GM15510 (cell line): ENCODE data around the gene ZNRF3.

Experiments
- POLR2A ChIP-seq: IDR thresholded peaks from 3 replicates; pipeline ENCODE4 v1.6.1; 2011; ENCODE audit warnings: borderline replicate concordance; ENCODE audit not compliant: insufficient read length; ENCODE audit errors: extremely low read depth

ZNRF3 gene

GRCh38 chr22:28882878-28883656 is at the start of gene ZNRF3:
ZNRF3 (plus strand) TSS chr22:28883572; CDS start chr22:28883767, 195 bp downstream.
- TF ChIP-seq POLR2A, result no peak

- TF ChIP-seq POLR2A, result no peak
These were observed 47.7 kb upstream of the ZNRF3 start for GRCh38 chr22:28835630-28836189.

GRCh38 chr22:28837640-28838039 is 45.7 kb upstream of the ZNRF3 start:
- TF ChIP-seq POLR2A, result no peak

GRCh38 chr22:28838971-28839370 is 44.4 kb upstream of the ZNRF3 start:
- no peak for TF ChIP-seq POLR2A

GRCh38 chr22:28841111-28841510 is 42.3 kb upstream of the ZNRF3 start:
- no peak for TF ChIP-seq POLR2A

- TF ChIP-seq POLR2A, result no peak
These were observed 39.7 kb upstream of the ZNRF3 start for GRCh38 chr22:28843633-28844032.

- no peak for TF ChIP-seq POLR2A
These were observed 36.4 kb upstream of the ZNRF3 start for GRCh38 chr22:28846994-28847393.

GRCh38 chr22:28855355-28856094 is 27.8 kb upstream of the ZNRF3 start:
- TF ChIP-seq POLR2A, result no peak

GRCh38 chr22:28856095-28856455 is 27.3 kb upstream of the ZNRF3 start:
- no peak for TF ChIP-seq POLR2A

GRCh38 chr22:28857288-28857687 is 26.1 kb upstream of the ZNRF3 start:
- TF ChIP-seq POLR2A, result no peak

GRCh38 chr22:28864878-28865596 is 18.3 kb upstream of the ZNRF3 start:
- no peak for TF ChIP-seq POLR2A

GRCh38 chr22:28867191-28867590 is 16.2 kb upstream of the ZNRF3 start:
- no peak for TF ChIP-seq POLR2A

GRCh38 chr22:28869736-28870135 is 13.6 kb upstream of the ZNRF3 start:
- TF ChIP-seq POLR2A, result no peak

GRCh38 chr22:28873183-28873963 is 10.0 kb upstream of the ZNRF3 start:
- no peak for TF ChIP-seq POLR2A
